PC-3 (cell line): ENCODE data around the gene CAPZB. TPM values are rescaled to one million over a fixed set of nuclear protein-coding genes. Genes with fewer than 3 reads are reported as not detected.

ENCODE experiments used
- ATAC-seq: fragments of 200-7000 bp; cut with Tn5 transposase; 2 replicates; pipeline ENCODE4 v1.9.1; 2020; ENCODE audit warnings: mild to moderate bottlenecking, moderate library complexity
- BruUV-seq: library from RNA; stranded (reverse); fragments of 400-500 nt; replicated peaks from 2 replicates; lab custom pipeline; 2021; lab: Mats Ljungman, UMichigan
- CTCF ChIA-PET: fragments of 300-600 bp; sonication (Branson Sonifier 250); formaldehyde crosslinking; loops from one replicate; lab custom pipeline; 2022; ENCODE audit warnings: antibody characterized with exemption; lab: Charles Lee
- POLR2A ChIA-PET: fragments of 300-600 bp; sonication (Branson Sonifier 250); formaldehyde crosslinking; loops from one replicate; lab custom pipeline; 2022; ENCODE audit warnings: antibody characterized with exemption; ENCODE audit not compliant: unreplicated experiment; lab: Charles Lee
- DNase-seq: peaks from one replicate; pipeline ENCODE4 v3.0.0-alpha.2; 2015
- H2AFZ ChIP-seq: fragments of 300-600 bp; sonication (generic); 2 replicates; pipeline ENCODE4 v1.6.0; 2016; ENCODE audit warnings: antibody characterized with exemption, low read length
- H3F3A ChIP-seq: fragments of 300-600 bp; sonication (generic); one replicate; pipeline ENCODE4 v1.6.0; 2017; ENCODE audit warnings: antibody characterized with exemption, low read length, control low read depth, mild to moderate bottlenecking; ENCODE audit not compliant: unreplicated experiment
- H3K27ac ChIP-seq: fragments of 300-600 bp; sonication (generic); 2 replicates; pipeline ENCODE4 v1.5.1; 2016; ENCODE audit warnings: mild to moderate bottlenecking, low read length
- H3K27me3 ChIP-seq: fragments of 300-600 bp; sonication (generic); 2 replicates; pipeline ENCODE4 v1.6.1; 2016; ENCODE audit warnings: low read length, mixed read lengths
- H3K36me3 ChIP-seq: fragments of 300-600 bp; sonication (generic); 2 replicates; pipeline ENCODE4 v1.6.1; 2016; ENCODE audit warnings: low read depth, mixed run types, low read length, mixed read lengths
- H3K4me1 ChIP-seq: fragments of 300-600 bp; sonication (generic); 2 replicates; pipeline ENCODE4 v1.5.1; 2016; ENCODE audit warnings: low read length; ENCODE audit not compliant: insufficient read depth
- H3K4me2 ChIP-seq: fragments of 300-600 bp; sonication (generic); 2 replicates; pipeline ENCODE4 v1.6.0; 2016; ENCODE audit warnings: low read length
- H3K4me3 ChIP-seq: fragments of 300-600 bp; sonication (generic); 2 replicates; pipeline ENCODE4 v1.5.1; 2016; ENCODE audit warnings: mild to moderate bottlenecking, low read length, mixed read lengths
- H3K79me2 ChIP-seq: fragments of 300-600 bp; sonication (generic); 2 replicates; pipeline ENCODE4 v1.6.1; 2017; ENCODE audit warnings: low read length, mixed read lengths
- H3K9ac ChIP-seq: fragments of 300-600 bp; sonication (generic); 2 replicates; pipeline ENCODE4 v1.6.0; 2016; ENCODE audit warnings: mild to moderate bottlenecking, low read length
- H3K9me2 ChIP-seq: fragments of 300-600 bp; sonication (generic); replicated peaks from 2 replicates; pipeline ENCODE4 v1.6.1; 2016; ENCODE audit warnings: mixed run types, low read length, mixed read lengths
- H3K9me3 ChIP-seq: fragments of 300-600 bp; sonication (generic); 2 replicates; pipeline ENCODE4 v1.6.1; 2016; ENCODE audit warnings: low read length, mixed read lengths
- H4K20me1 ChIP-seq: fragments of 300-600 bp; sonication (generic); 2 replicates; pipeline ENCODE4 v1.6.1; 2016; ENCODE audit warnings: low read length, mixed read lengths
- CTCF ChIP-seq: fragments of 300-600 bp; sonication (generic); conservative IDR thresholded peaks from 2 replicates; pipeline ENCODE4 v1.5.1; 2017; ENCODE audit warnings: antibody characterized with exemption, low read depth, mild to moderate bottlenecking, low read length
- EZH2 ChIP-seq: fragments of 300-600 bp; sonication (generic); IDR thresholded peaks from one replicate; pipeline ENCODE4 v1.6.1; 2017; ENCODE audit warnings: antibody characterized with exemption, mild to moderate bottlenecking, low read length; ENCODE audit not compliant: unreplicated experiment
- EZH2phosphoT487 ChIP-seq: fragments of 300-600 bp; sonication (generic); IDR thresholded peaks from 2 replicates; pipeline ENCODE4 v1.6.1; 2018; ENCODE audit warnings: mild to moderate bottlenecking, antibody characterized with exemption, low read length, borderline replicate concordance
- intact Hi-C: fragments of 100-400 bp; cut with micrococcal nuclease; formaldehyde crosslinking; loops from 2 replicates; pipeline ENCODE4 v1.9.0; 2023
- total RNA-seq: library from RNA; depleted of rRNA; stranded (reverse); fragments of >200 nt; gene quantifications from 2 replicates; pipeline ENCODE4 v1.2.3, GENCODE V29; 2014

CAPZB gene
- total RNA-seq, 1 experiment from 2014 or later = 86.7 TPM

- no peak overlapping the region for H2AFZ ChIP-seq
- ChIA-PET POLR2A (no interaction called here), CTCF (no interaction called here)
- DNase-seq (no peak), ATAC-seq (no peak)
- no peaks in the 10 kb centered on the region for H3K27me3 ChIP-seq
- TF ChIP-seq EZH2phosphoT487 (no peak), CTCF (no peak), EZH2 (no peak)
- H3K4me1 ChIP-seq = no peaks in the 10 kb centered on the region
- no peak overlapping the region for H3K4me2 ChIP-seq
- intact Hi-C loops = no loop called here
- H3K9me3 ChIP-seq = no peaks in the 10 kb centered on the region
- no peak overlapping the region for H3K9ac ChIP-seq
- no peaks in the 10 kb centered on the region for H4K20me1 ChIP-seq
- H3K9me2 ChIP-seq = no peaks in the 10 kb centered on the region
- H3K27ac ChIP-seq = no peak overlapping the region
- no peak overlapping the region for H3K4me3 ChIP-seq
- no TSS peak for BruUV-seq
- H3F3A ChIP-seq = no peaks in the 10 kb centered on the region
- peaks cover 13% of the 10 kb centered on the region for H3K36me3 ChIP-seq
- H3K79me2 ChIP-seq = no peaks in the 10 kb centered on the region
Observed at GRCh38 chr1:19372602-19373001, 112.7 kb downstream of the CAPZB start.

DNA sequence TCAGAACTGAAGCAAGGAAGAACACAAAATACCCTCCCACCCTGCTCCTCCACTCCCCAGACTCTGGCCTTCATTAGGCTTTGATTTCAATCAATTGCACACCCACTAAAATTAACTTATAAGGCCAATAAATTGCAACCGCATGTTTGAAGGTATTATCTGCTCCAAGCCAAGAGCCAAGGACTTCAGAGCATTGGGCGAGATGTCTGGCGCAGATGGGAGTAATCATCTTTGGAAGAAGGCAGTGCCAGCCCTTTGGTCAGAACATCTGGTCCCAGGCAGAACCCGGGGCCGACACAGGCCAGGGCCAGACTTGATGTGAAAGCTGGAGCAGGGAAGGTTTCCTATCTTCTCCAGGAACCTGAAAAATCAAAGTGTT, 113.2 kb downstream of the CAPZB start:
- no peaks in the 10 kb centered on the region for H3K79me2 ChIP-seq
- H2AFZ ChIP-seq = no peak overlapping the region
- no peaks in the 10 kb centered on the region for H3F3A ChIP-seq
- DNase-seq (no peak), ATAC-seq (no peak)
- no peak overlapping the region for H3K27ac ChIP-seq
- no peak overlapping the region for H3K4me2 ChIP-seq
- H3K9me3 ChIP-seq = no peaks in the 10 kb centered on the region
- BruUV-seq = no TSS peak
- H3K9me2 ChIP-seq = no peaks in the 10 kb centered on the region
- H3K4me1 ChIP-seq = no peaks in the 10 kb centered on the region
- H4K20me1 ChIP-seq = no peaks in the 10 kb centered on the region
- POLR2A ChIA-PET = no interaction called here
- TF ChIP-seq EZH2 = no peak
- no peak for TF ChIP-seq CTCF
- TF ChIP-seq EZH2phosphoT487 = no peak
- intact Hi-C loops = no loop called here
- no peak overlapping the region for H3K9ac ChIP-seq
- no peak overlapping the region for H3K4me3 ChIP-seq
- CTCF ChIA-PET = no interaction called here
- H3K27me3 ChIP-seq = no peaks in the 10 kb centered on the region
- peaks cover 9% of the 10 kb centered on the region for H3K36me3 ChIP-seq

- CTCF ChIA-PET = no interaction called here
- H3K79me2 ChIP-seq = no peaks in the 10 kb centered on the region
- DNase-seq (no peak), ATAC-seq (no peak)
- no peaks in the 10 kb centered on the region for H3F3A ChIP-seq
- TF ChIP-seq EZH2phosphoT487 (no peak), CTCF (no peak), EZH2 (no peak)
- no peaks in the 10 kb centered on the region for H3K9me2 ChIP-seq
- BruUV-seq = no TSS peak
- intact Hi-C loops = no loop called here
- peaks cover 2% of the 10 kb centered on the region; the same call in 1 of the 2 replicates for H3K36me3 ChIP-seq
- H3K27ac ChIP-seq = no peak overlapping the region
- no peak overlapping the region for H3K4me3 ChIP-seq
- no peak overlapping the region for H3K9ac ChIP-seq
- H4K20me1 ChIP-seq = no peaks in the 10 kb centered on the region
- no peak overlapping the region for H2AFZ ChIP-seq
- POLR2A ChIA-PET = no interaction called here
- H3K4me1 ChIP-seq = no peaks in the 10 kb centered on the region
- no peaks in the 10 kb centered on the region for H3K27me3 ChIP-seq
- no peak overlapping the region for H3K4me2 ChIP-seq
- H3K9me3 ChIP-seq = no peaks in the 10 kb centered on the region
Observed at GRCh38 chr1:19371226-19372135, 113.9 kb downstream of the CAPZB start.
